Muscle of arm (tissue), 12 donors: ENCODE results near the gene FKBP2. TPM values are rescaled to one million over a fixed set of nuclear protein-coding genes. Genes with fewer than 3 reads are reported as not detected.
"Not testable (repeated sequence)": the region's sequence is repeated elsewhere in the genome, so short reads cannot be mapped to it uniquely, and the experiment has no call there.

Source experiments
- DNase-seq: peaks from one replicate; pipeline ENCODE4 v3.0.0-alpha.2; 2013
- polyA plus RNA-seq, 12 donors: library from polyadenylated mRNA; unstranded; fragments of 120-200 nt; gene quantifications; one replicate each; pipeline ENCODE4 v1.2.1, GENCODE V29; 2013; ENCODE audit not compliant: insufficient read length in 12 of 12

Gene FKBP2
- polyA plus RNA-seq, 12 donors, result 37.5 to 114 (median 39.5) TPM; not detected in 1

DNA sequence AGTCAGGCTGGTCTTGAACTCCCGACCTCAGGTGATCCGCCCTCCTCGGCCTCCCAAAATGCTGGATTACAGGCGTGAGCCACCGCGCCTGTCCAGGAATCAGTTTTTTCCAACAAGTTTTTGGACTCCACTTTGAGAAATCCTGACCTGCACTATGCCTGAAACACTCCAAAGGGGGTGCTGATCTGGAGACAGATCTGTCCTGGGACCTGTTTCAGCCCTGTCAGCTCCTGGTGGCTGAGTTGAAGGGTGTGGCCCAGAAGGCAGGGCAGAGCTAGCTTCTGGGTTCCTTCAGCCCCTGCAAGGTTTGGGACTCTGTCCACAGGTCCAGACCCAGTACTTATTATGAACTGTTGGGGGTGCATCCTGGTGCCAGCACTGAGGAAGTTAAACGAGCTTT lies 9.3 kb upstream of the FKBP2 start:
- no peak for DNase-seq

DNA sequence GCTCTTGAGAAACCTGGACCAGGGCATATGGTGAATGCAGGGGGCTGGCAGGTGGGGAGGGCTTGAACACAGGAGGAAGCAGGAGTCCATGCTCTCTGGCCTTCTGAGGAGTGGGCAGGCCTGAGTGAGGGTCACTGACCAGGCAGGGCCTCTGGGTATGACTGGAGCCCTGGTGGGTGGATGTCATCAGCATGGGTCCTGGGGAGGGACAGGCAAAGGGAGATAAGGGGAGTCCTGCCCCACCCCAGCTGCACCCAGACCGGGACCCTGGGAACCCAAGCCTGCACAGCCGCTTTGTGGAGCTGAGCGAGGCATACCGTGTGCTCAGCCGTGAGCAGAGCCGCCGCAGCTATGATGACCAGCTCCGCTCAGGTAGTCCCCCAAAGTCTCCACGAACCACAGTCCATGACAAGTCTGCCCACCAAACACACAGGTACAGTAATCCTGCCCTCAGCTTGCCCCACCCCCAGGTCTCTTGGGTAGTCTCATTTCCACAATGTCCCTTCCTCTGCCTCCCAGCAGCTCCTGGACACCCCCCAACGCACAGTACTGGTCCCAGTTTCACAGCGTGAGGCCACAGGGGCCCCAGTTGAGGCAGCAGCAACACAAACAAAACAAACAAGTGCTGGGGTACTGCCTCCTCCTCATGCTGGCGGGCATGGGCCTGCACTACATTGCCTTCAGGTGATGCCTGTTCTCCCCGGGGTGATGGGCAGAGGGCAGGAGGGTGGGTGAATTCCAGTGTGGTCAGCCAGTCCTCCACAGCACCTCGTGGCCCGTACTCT lies 8.5 kb upstream of the FKBP2 start:
- DNase-seq, result no peak

DNA sequence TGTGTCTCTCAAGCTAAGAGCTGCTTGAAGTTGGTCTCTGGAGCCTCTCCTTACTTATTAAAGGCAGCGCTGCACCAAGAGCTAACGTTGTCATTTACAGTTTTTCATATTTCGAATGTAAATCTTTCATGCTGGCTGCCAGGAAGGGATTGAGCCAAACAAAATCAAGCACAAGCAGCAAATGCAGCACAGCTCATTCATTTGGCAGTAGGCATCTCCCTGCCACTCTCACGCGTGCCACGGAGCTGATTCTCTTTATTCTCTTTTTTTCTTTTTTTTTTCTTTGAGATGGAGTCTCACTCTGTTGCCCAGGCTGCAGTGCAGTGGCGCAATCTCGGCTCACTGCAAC lies 8.0 kb upstream of the FKBP2 start:
- no peak for DNase-seq

DNA sequence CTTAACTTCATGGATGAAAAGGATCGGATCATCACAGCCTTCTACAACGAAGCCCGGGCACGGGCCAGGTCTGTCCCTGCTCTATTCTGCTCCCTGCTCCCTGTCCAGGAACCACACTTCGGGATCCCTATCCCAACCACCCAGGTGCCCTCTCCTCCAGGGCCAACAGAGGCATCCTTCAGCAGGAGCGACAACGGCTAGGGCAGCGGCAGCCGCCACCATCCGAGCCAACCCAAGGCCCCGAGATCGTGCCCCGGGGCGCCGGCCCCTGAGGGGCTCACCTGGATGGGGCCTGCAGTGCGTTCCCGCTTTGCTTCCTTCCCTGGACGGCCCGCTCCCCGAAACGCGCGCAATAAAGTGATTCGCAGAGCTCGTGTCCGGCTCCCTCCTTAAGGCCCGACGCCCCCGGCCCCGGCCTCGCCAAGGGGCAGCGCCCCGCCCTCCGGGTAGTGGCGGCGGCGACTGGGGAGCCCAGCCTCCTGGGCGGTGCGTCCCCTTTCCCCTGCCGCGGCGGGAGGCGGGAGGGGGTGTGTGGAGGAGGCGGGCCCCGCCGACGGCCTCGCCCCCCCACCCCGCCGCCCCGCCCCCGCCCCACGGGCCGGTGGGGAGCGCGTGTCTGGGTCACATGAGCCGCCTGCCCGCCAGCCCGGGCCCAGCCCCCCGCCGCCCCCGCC lies 6.8 kb upstream of the FKBP2 start, which contains the start of gene VEGFB:
Gene VEGFB (plus strand): TSS at position 672 of the 674 bp plus-strand sequence. CDS start 250 bp downstream, outside the sequence.
- no peak for DNase-seq

DNA sequence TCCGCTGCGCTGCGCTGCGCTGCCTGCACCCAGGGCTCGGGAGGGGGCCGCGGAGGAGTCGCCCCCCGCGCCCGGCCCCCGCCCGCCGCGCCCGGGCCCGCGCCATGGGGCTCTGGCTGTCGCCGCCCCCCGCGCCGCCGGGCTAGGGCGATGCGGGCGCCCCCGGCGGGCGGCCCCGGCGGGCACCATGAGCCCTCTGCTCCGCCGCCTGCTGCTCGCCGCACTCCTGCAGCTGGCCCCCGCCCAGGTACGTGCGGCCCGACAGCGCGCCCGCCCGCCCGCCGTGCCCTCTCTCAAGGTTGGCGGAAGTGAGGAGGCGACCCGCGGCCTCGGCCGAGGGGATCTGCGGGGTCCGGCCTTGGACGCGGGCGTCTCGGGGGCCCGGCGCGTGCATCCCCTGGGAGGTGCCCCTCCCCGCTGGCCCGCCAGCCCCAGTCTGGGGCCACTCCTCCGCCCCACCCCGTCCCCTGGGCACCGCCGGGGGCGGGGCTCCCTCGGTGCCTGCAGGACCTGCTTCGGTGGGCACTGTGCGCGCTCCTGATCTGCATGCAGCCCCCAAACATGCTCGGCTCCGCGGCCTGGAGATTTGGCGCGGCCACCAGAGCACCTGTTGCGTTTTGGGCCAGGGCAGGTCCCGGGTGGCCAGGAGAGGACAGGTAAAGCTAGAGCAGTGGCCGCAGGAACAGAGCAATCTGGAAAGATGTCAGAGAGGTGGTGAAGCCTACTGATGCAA lies 6.1 kb upstream of the FKBP2 start:
- DNase-seq, result no peak

DNA sequence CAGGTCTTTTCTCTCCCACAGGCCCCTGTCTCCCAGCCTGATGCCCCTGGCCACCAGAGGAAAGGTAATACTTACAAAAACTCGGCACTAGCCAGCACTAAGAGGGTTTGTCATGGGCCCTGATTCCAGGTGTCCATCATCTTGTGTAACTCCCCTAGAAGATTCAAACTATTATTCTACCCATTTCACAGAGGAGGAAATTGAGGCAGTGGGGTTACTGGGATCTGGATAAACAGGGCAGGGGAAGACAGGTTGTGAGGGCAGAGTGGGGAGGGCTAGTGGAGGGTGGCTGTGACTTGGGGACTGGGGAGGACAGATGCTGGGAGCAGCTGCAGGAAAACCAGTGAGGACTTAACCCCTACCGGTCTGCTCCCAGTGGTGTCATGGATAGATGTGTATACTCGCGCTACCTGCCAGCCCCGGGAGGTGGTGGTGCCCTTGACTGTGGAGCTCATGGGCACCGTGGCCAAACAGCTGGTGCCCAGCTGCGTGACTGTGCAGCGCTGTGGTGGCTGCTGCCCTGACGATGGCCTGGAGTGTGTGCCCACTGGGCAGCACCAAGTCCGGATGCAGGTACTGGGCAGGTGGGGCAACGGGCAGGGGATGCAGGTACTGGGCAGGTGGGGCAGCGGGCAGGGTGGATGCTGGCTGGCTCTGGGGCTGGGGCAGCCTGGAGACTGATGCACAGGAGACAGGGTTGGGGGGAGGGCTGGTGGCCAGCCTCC lies 5.3 kb upstream of the FKBP2 start:
- DNase-seq, result no peak

DNA sequence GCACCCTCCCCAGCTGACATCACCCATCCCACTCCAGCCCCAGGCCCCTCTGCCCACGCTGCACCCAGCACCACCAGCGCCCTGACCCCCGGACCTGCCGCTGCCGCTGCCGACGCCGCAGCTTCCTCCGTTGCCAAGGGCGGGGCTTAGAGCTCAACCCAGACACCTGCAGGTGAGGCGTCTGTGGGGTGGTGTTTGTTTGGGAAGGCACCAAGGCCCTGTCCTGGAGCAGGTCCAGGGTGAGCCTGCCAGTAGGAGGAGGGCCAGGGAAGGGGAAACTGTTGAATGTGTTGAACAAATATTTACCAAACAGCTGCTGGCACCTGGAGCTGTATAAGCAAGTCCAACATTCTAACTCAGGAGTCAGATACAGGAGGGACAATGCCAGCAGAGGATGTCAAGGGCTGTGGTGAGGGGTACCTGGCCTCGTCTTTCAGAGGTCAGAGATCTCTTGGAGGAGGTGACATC lies 3.4 kb upstream of the FKBP2 start:
- DNase-seq, result no peak

DNA sequence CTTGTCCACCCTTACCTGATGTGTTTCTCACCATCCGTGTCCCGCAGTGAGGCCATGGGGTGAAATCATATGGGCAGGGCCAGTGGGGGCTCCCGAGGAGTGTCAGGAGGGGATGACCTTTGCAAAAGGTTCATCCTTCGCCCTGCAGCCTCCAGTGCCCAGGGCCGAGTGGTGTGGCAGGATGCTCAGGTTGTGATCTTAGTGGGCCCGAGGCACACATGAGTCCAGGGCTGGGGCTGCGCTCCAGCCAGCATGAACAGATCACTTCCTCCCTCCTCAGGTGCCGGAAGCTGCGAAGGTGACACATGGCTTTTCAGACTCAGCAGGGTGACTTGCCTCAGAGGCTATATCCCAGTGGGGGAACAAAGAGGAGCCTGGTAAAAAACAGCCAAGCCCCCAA lies 2.8 kb upstream of the FKBP2 start:
- DNase-seq, result no peak

DNA sequence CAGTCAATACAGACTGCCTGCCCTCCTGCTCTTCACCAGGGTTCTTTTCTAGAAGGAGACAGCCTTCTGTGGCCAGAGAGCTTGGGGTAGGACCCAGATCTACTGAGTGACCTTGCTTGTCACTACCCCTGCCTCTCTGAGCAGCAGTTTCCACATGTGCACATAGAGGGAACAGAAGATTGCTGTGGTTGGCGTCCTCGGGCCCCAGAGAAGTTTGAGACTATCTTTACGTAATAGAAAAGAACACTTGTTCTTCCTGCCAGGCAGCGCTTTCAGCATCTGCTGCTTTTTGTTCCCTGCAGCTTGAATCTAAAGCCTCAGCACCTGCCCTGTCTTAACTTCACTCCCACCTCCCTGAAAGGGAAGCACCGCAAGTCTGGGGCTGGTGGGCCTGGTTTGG lies 1.9 kb upstream of the FKBP2 start:
- no peak for DNase-seq

DNA sequence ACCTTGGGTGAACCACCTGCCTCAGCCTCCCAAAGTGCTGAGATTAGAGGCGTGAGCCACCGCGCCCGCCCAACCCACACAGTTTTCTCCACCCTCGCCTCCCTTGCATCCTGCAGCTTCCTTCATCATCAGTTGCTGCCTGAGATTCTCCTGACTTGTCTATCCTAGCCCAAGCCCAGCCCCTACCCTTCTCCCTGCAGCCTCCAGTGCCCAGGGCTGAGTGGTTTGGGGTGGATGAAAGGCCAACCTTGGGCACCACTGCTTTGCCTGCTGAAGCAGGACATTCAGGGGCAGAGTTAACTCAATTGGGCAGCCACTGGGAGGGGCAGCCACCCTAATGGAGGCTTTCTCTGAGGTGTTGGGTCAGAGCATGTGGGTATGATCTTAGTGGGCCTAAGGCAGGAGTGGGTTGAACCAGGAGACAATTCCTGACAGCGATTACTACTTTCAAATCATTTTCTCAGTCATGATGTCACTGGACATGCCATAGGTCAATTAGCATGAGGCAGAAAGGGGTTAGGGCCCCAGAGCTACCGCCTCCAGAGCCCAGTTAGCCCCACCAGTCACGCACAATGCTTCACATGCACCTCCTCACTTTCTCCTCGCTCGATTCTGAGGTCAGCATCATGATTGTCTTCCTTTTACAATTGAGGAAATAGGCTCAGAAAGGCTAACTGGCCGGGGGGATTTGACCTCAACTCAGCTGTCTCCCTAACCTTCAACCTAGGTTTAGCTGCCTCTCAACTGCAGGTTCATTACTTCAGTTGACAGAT lies 1.0 kb upstream of the FKBP2 start:
- no peak for DNase-seq

DNA sequence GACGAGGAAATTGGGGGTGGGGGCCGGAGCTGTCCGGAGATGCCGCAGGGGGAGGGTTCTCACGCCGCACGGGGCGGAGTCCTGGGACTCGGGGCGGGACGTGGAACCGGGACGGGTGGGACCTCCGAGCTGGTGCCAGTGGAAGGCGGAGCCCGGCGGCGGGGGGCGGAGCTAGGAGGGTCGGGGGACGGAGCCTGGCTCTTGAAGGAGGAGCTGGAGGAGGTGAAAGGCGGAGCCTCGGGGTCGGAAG lies 271 bp downstream of the FKBP2 start:
- no peak for DNase-seq

DNA sequence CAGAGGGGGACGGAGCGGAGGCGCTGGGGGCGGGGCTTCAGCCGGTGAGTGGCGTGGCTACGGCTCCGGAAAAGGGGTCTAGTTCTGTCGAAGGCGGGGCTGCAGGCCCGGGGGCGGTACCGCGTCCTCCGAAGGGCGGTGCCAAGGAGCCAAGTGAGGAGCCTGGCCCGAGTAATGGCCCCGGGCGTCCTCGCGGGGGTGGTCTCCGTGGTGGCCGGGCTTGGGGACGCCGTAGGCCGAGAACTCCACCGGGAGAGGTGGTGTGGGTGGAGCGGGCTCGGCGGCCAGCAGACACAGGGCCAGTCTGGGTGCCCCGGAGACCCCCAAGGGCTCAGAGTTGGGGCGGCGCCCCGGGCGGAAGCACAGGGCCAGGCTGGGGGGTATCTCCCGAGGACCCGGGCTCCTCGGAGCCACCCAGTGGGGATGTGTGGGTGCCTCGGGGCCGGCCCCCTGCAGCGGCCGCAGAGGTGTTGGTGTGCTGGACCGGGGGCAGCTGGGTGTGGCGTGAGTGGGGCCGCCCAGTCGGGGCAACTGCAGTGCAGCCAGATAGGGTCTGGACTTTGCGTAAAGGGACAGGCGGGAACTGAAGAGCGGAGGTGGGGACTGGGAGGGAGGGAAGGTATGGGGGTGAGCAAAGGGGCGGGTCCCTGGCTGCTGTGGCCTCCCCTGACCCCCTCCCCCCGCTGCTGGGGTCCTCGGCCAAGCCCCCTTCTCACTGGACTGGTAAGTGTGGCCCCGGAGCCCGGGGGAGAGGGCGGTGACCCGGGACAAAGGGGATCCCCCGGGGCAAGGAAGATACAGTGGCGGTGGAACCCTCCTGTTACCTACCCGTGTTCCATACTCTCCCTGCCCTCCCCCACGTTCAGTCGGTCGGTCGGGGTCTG lies 838 bp downstream of the FKBP2 start:
- peak; percentile 100 for DNase-seq

DNA sequence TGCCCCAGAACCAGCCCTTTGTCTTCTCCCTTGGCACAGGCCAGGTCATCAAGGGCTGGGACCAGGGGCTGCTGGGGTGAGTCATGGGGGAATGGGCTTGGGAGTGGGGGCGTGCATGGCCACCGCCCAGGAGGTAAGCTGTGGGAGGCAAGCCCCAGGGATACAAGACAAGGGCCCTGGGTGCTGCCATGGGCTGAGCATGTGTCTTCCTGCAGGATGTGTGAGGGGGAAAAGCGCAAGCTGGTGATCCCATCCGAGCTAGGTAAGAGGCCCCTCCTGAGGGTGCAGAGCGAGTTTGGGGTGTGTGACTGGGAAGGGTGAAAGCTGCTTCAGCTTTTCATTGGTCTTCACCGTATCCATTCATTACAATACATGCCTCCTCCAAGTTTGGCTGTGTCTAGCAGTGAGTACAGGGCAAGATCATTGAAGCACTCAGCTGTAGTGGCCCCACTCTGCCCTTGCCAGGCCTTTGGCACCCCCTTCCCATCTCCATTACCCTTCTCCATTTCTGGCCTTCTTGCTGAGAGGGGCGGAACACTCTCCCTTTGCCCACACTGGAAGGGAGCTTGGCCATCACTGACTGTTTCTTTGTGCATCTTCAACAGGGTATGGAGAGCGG lies 2.5 kb downstream of the FKBP2 start:
- DNase-seq, result no peak

DNA sequence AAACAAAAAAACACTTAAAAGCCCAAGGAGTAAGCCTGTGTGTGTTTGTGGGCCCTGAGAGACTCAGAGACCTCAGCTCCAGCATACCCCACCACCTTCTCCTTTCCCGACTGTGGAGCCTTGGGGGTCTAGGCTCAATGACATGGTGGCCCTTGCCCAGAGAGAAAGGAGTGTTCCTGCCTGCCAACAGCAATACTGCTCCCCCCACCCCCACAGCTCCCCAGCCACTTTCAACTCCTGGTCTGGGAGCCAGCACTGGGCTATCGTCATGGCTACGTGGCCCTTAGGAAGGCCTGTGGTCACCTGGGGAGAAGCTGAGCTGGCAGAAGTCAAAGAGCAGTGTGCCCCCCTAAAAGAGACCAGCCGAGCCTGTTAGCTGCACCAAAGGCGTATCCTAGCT lies 3.2 kb downstream of the FKBP2 start:
- DNase-seq, result no peak

DNA sequence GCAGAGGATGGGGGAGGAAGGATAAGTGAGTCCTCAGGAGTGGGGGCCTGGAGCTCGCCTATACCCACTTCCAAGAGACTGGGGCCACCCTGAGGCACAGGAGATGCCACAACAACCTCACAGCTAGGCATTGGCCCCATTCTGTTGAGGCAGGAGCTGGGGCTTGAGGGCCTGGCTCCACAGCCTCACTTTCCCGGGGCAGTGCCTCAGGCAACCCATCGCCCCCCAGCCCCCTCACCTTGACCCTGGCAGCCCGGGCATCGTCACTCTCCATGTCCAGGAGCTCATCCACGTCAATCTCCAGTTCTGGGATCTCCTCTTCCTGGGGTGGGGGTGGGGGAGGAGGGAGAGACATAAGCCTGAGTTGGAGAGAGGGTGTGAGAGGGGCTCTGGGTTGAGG lies 4.1 kb downstream of the FKBP2 start:
- DNase-seq, result no peak

DNA sequence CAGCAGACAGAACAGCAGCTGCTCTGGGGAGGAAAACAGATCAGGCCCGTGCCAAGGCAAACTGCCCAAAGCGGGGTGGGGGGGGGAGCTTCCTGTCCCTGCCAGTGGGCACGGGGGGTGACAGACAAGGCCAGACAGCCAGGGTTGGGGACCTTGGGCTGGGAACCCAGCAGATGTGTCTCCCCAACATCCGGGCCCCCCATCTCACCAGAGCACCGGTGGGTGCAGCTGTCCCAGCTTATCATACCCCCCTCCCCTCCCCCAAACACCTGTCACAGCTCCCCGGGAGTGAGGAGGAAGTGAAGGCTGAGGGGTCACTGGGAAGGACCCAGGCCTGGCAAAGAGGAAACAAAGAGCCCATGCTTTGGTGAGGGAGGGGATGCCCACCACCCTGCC lies 4.5 kb downstream of the FKBP2 start:
- no peak for DNase-seq

DNA sequence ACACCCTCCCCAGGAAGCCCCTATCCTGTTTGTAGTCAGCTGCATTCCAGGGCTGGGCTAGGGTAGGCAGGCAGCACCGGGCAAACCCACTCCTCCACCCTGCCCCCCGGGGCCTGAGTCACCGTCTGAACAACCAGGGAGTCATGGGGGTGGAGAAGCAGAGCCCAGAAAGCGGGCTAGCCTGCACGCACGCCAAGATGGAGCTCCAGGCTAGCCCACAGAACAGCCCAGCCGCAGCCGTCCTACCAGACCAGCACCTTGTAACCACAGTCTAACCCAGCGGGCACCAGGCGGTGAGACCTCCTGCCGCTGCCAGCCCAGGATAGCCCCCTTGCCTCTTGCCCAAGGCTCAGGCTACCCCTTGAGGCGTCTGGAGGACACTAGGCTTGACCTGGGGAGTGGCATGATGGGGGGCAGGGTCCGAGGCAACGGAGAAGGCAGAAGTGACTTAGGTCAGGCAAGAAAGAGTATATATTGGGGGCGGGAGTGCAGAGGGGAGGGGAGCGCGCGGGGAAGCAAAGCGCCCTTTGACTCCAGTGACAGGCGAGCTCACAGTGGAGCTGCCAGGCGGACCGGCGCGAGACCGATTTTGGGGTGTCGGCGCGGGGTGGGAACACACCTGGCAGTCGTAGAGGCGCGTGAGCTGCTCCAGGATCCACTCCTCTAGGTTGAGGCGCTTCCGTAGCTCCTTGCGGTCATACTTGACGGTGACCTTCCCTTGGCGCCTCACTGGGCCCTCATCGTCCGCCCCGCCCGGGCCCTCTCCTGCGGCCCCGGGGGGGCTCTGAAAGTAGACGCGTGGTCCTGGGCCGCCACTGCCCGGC lies 5.1 kb downstream of the FKBP2 start:
- no peak for DNase-seq

DNA sequence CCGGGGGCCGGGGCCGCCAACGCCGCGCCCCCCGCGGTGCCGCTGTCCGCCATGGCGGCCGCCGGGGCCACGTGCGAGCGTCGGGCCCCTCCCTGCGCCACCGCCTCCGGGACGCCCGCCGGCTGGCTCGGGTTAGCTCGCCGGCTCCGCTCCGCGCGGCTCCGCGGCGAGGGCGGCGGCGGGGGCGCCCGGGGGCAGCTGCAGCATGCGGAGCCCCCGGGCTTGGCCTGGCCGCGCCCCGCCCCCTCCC lies 5.7 kb downstream of the FKBP2 start:
- DNase-seq, result not testable (repeated sequence)
